NCI-H524 (cell line): ENCODE data around the gene WWTR1.

Experiments
- DNase-seq, 2 experiments: peaks; one replicate each; lab custom pipeline; 2025; lab: John Stamatoyannopoulos, UW

WWTR1 gene

GRCh38 chr3:149496891-149497290 is 160.9 kb downstream of the WWTR1 start:
- no peak for DNase-seq

- DNase-seq = no peak
These were observed 162.2 kb downstream of the WWTR1 start for GRCh38 chr3:149495581-149496125.

- DNase-seq = no peak
These were observed 162.9 kb downstream of the WWTR1 start for GRCh38 chr3:149494759-149495580.

GRCh38 chr3:149494022-149494758 is 163.6 kb downstream of the WWTR1 start:
- peak; percentile 58 to 73 for DNase-seq

- DNase-seq = no peak
These were observed 164.4 kb downstream of the WWTR1 start for GRCh38 chr3:149493315-149494021.

- DNase-seq = no peak
These were observed 167.4 kb downstream of the WWTR1 start for GRCh38 chr3:149490260-149490971.

GRCh38 chr3:149489060-149489690 is 168.7 kb downstream of the WWTR1 start:
- peak in 1 of 2 experiments; percentile 37 for DNase-seq

GRCh38 chr3:149487598-149488197 is 170.1 kb downstream of the WWTR1 start:
- peak; percentile 10 to 51 for DNase-seq

- DNase-seq = no peak
These were observed 171.1 kb downstream of the WWTR1 start for GRCh38 chr3:149486726-149487125.

GRCh38 chr3:149481491-149481890 is 176.3 kb downstream of the WWTR1 start:
- no peak for DNase-seq

GRCh38 chr3:149481056-149481455 is 176.8 kb downstream of the WWTR1 start:
- DNase-seq = no peak

GRCh38 chr3:149480326-149481017 is 177.4 kb downstream of the WWTR1 start:
- DNase-seq = peak; percentile 50 to 58

- no peak for DNase-seq
These were observed 178.1 kb downstream of the WWTR1 start for GRCh38 chr3:149479621-149480325.

GRCh38 chr3:149476225-149476624 is 181.6 kb downstream of the WWTR1 start:
- DNase-seq = no peak

- no peak for DNase-seq
These were observed 182.3 kb downstream of the WWTR1 start for GRCh38 chr3:149475451-149476060.

- DNase-seq = no peak
These were observed 183.5 kb downstream of the WWTR1 start, which contains the start of gene TM4SF4 for GRCh38 chr3:149474250-149474817. TSS of gene TM4SF4 (plus strand) at chr3:149474697. CDS start at chr3:149474878, 181 bp downstream.

- DNase-seq = no peak
These were observed 184.2 kb downstream of the WWTR1 start for GRCh38 chr3:149473357-149474249.
